ENCODE results near the gene EIF2B4. TPM values are rescaled to one million over a fixed set of nuclear protein-coding genes. Genes with fewer than 3 reads are reported as not detected.
A peak's percentile ranks its signal among the peaks of the same experiment; 100 is the strongest.

Gene EIF2B4
- total and polyA plus RNA-seq, 2 of the 13 experiments (the other 11 are each of a cell fraction or from before 2014, with no cell fraction given), result 91.5 to 96.4 TPM

DNA sequence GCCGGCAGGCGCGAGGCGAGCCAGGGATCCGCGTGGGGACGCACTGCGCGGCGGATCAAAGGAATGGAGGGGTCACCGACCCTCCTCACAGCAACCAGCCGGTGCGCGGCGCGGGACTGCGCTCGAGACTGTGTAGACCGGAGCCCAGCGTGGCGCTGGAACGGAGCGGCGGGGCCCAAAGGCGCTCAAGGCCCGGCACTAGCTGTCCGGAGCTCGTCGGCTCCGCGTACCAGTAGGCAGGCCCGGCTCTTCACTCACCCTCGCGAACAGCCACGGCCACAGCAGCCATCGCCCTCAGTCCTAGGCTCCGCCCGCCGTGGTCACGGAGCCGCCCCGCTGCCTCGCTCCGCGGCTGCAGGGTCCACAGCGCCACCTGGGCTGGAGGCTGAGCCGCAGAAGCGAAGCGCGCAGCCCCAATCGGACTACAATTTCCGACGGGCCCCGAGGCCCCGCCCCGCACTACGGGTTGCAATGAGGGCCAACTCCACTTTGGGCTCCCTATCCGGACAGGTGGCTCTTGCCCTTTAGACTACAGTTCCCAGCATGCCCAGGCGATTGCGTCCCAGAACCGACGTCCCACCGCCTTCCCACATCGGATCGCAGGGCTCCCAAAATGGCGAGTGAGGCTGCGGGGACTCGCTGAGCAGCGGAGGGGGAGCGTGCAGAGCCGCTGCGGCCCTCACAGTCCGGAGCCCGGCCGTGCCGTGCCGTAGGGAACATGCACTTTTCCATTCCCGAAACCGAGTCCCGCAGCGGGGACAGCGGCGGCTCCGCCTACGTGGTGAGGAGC, at the start of gene EIF2B4, which contains the start of gene SNX17 (continued):
- TF ChIP-seq, protein P1, sequence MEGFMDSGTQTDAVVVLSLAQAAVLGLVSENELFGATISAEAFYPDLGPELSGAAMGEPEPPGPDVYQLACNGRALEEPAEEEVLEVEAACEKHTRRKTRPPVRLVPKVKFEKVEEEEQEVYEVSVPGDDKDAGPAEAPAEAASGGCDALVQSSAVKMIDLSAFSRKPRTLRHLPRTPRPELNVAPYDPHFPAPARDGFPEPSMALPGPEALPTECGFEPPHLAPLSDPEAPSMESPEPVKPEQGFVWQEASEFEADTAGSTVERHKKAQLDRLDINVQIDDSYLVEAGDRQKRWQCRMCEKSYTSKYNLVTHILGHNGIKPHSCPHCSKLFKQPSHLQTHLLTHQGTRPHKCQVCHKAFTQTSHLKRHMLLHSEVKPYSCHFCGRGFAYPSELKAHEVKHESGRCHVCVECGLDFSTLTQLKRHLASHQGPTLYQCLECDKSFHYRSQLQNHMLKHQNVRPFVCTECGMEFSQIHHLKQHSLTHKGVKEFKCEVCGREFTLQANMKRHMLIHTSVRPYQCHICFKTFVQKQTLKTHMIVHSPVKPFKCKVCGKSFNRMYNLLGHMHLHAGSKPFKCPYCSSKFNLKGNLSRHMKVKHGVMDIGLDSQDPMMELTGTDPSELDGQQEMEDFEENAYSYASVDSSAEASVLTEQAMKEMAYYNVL (CRISPR knock-in tag; IDR thresholded peaks at IDR 0.05; ENCODE audit: borderline replicate concordance), result peak; percentile 96
- TF ChIP-seq ZNF749 (CRISPR knock-in tag; IDR thresholded peaks at IDR 0.05; ENCODE audit: borderline replicate concordance) (peak; percentile 81; the same call in 1 of the 2 replicates), ZNF709 (CRISPR knock-in tag; IDR thresholded peaks at IDR 0.05) (peak; percentile 90), SRY (CRISPR knock-in tag; IDR thresholded peaks at IDR 0.05) (peak; percentile 65; the same call in 1 of the 2 replicates), FOXP1 (IDR thresholded peaks at IDR 0.05) (no peak), FOXP1 (CRISPR knock-in tag; IDR thresholded peaks at IDR 0.05) (peak; percentile 44; the same call in 1 of the 2 replicates), POLR2AphosphoS5 (IDR thresholded peaks at IDR 0.05; ENCODE audit: low read depth, low read length) (peak; percentile 97), KMT2A (CRISPR knock-in tag; IDR thresholded peaks at IDR 0.05) (peak; percentile 93), SAFB2 (CRISPR knock-in tag; IDR thresholded peaks at IDR 0.05; ENCODE audit: borderline replicate concordance, low read depth) (peak; percentile 53), ZBTB7A (CRISPR knock-in tag; IDR thresholded peaks at IDR 0.05) (peak; percentile 99), ZNF720 (CRISPR knock-in tag; IDR thresholded peaks at IDR 0.05) (no peak), CEBPG (CRISPR knock-in tag; IDR thresholded peaks at IDR 0.05) (peak; percentile 92), ZNF552 (CRISPR knock-in tag; IDR thresholded peaks at IDR 0.05; ENCODE audit: borderline replicate concordance) (0 out of 2 replicates have a peak, but pooled peaks have one; percentile 11), NFIC (IDR thresholded peaks at IDR 0.05; ENCODE audit: low read length) (no peak), ETV6 (CRISPR knock-in tag; conservative IDR thresholded peaks at IDR 0.05) (peak; percentile 85), ZNF230 (CRISPR knock-in tag; IDR thresholded peaks at IDR 0.05) (peak; percentile 60), CENPX (CRISPR knock-in tag; IDR thresholded peaks at IDR 0.05) (no peak), ZBTB7B (CRISPR knock-in tag; IDR thresholded peaks at IDR 0.05) (peak; percentile 93)
- TF ChIP-seq, protein P2, sequence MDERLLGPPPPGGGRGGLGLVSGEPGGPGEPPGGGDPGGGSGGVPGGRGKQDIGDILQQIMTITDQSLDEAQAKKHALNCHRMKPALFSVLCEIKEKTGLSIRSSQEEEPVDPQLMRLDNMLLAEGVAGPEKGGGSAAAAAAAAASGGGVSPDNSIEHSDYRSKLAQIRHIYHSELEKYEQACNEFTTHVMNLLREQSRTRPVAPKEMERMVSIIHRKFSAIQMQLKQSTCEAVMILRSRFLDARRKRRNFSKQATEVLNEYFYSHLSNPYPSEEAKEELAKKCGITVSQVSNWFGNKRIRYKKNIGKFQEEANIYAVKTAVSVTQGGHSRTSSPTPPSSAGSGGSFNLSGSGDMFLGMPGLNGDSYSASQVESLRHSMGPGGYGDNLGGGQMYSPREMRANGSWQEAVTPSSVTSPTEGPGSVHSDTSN (CRISPR knock-in tag; IDR thresholded peaks at IDR 0.05), result peak; percentile 18; the same call in 1 of the 2 replicates
- TF ChIP-seq, protein P3, sequence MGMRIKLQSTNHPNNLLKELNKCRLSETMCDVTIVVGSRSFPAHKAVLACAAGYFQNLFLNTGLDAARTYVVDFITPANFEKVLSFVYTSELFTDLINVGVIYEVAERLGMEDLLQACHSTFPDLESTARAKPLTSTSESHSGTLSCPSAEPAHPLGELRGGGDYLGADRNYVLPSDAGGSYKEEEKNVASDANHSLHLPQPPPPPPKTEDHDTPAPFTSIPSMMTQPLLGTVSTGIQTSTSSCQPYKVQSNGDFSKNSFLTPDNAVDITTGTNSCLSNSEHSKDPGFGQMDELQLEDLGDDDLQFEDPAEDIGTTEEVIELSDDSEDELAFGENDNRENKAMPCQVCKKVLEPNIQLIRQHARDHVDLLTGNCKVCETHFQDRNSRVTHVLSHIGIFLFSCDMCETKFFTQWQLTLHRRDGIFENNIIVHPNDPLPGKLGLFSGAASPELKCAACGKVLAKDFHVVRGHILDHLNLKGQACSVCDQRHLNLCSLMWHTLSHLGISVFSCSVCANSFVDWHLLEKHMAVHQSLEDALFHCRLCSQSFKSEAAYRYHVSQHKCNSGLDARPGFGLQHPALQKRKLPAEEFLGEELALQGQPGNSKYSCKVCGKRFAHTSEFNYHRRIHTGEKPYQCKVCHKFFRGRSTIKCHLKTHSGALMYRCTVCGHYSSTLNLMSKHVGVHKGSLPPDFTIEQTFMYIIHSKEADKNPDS (CRISPR knock-in tag; IDR thresholded peaks at IDR 0.05), result peak; percentile 91
- TF ChIP-seq, protein P4, sequence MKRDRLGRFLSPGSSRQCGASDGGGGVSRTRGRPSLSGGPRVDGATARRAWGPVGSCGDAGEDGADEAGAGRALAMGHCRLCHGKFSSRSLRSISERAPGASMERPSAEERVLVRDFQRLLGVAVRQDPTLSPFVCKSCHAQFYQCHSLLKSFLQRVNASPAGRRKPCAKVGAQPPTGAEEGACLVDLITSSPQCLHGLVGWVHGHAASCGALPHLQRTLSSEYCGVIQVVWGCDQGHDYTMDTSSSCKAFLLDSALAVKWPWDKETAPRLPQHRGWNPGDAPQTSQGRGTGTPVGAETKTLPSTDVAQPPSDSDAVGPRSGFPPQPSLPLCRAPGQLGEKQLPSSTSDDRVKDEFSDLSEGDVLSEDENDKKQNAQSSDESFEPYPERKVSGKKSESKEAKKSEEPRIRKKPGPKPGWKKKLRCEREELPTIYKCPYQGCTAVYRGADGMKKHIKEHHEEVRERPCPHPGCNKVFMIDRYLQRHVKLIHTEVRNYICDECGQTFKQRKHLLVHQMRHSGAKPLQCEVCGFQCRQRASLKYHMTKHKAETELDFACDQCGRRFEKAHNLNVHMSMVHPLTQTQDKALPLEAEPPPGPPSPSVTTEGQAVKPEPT (CRISPR knock-in tag; IDR thresholded peaks at IDR 0.05; ENCODE audit: low read depth), result peak; percentile 53
- TF ChIP-seq, protein P5, sequence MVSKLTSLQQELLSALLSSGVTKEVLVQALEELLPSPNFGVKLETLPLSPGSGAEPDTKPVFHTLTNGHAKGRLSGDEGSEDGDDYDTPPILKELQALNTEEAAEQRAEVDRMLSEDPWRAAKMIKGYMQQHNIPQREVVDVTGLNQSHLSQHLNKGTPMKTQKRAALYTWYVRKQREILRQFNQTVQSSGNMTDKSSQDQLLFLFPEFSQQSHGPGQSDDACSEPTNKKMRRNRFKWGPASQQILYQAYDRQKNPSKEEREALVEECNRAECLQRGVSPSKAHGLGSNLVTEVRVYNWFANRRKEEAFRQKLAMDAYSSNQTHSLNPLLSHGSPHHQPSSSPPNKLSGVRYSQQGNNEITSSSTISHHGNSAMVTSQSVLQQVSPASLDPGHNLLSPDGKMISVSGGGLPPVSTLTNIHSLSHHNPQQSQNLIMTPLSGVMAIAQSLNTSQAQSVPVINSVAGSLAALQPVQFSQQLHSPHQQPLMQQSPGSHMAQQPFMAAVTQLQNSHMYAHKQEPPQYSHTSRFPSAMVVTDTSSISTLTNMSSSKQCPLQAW (CRISPR knock-in tag; IDR thresholded peaks at IDR 0.05), result peak; percentile 98
